Trophoblast cell (in vitro differentiated cells and primary cell): Measurements from ENCODE around the gene CAPN8. TPM values are rescaled to one million over a fixed set of nuclear protein-coding genes. Genes with fewer than 3 reads are reported as not detected.

Experiments
- DNase-seq, 2 donors: peaks; one replicate each; pipeline ENCODE4 v3.0.0-alpha.2; 2016
- H2AFZ ChIP-seq: 2 replicates; pipeline ENCODE4 v1.6.1; 2013; ENCODE audit warnings: low read length, moderate library complexity, mild to moderate bottlenecking; ENCODE audit not compliant: insufficient read depth, poor library complexity
- H2AK5ac ChIP-seq: 2 replicates; pipeline ENCODE4 v1.6.1; 2013; ENCODE audit warnings: mild to moderate bottlenecking, low read length
- H2BK120ac ChIP-seq: 2 replicates; pipeline ENCODE4 v1.6.1; 2013; ENCODE audit warnings: low read length, mild to moderate bottlenecking, moderate library complexity; ENCODE audit not compliant: insufficient read depth, poor library complexity
- H2BK12ac ChIP-seq: 2 replicates; pipeline ENCODE4 v1.6.1; 2013; ENCODE audit warnings: mild to moderate bottlenecking, low read length, moderate library complexity
- H2BK5ac ChIP-seq: 2 replicates; pipeline ENCODE4 v1.6.1; 2013; ENCODE audit warnings: low read length, low read depth, moderate library complexity, mild to moderate bottlenecking; ENCODE audit not compliant: poor library complexity
- H3K14ac ChIP-seq: 2 replicates; pipeline ENCODE4 v1.6.1; 2013; ENCODE audit warnings: mild to moderate bottlenecking, low read length
- H3K18ac ChIP-seq: 2 replicates; pipeline ENCODE4 v1.6.1; 2013; ENCODE audit warnings: mild to moderate bottlenecking, low read length
- H3K23ac ChIP-seq: 2 replicates; pipeline ENCODE4 v1.6.1; 2013; ENCODE audit warnings: low read length
- H3K27ac ChIP-seq: 2 replicates; pipeline ENCODE4 v1.5.1; 2013; ENCODE audit warnings: low read depth, mild to moderate bottlenecking, inconsistent platforms, low read length, moderate library complexity
- H3K27me3 ChIP-seq: 2 replicates; pipeline ENCODE4 v1.6.1; 2013; ENCODE audit warnings: inconsistent platforms, mild to moderate bottlenecking, low read length, moderate library complexity; ENCODE audit not compliant: insufficient read depth
- H3K36me3 ChIP-seq, 2 experiments: 1 replicate in 1 of 2; 2 replicates in 1 of 2; pipeline ENCODE4 v1.6.1; 2013; ENCODE audit warnings: low read length in 2 of 2, mild to moderate bottlenecking in 2 of 2, moderate library complexity in 1 of 2; ENCODE audit not compliant: insufficient read depth in 2 of 2, control insufficient read depth in 1 of 2
- H3K4ac ChIP-seq: 2 replicates; pipeline ENCODE4 v1.6.1; 2013; ENCODE audit warnings: low read depth, mild to moderate bottlenecking, low read length, moderate library complexity
- H3K4me1 ChIP-seq, 2 experiments: 1 replicate in 1 of 2; 2 replicates in 1 of 2; pipeline ENCODE4 v1.6.1; 2013; ENCODE audit warnings: low read length in 2 of 2, mild to moderate bottlenecking in 2 of 2, moderate library complexity in 1 of 2; ENCODE audit not compliant: insufficient read depth in 2 of 2, control insufficient read depth in 1 of 2
- H3K4me2 ChIP-seq: 2 replicates; pipeline ENCODE4 v1.6.1; 2013; ENCODE audit warnings: inconsistent platforms, mild to moderate bottlenecking, low read length, moderate library complexity
- H3K4me3 ChIP-seq: 2 replicates; pipeline ENCODE4 v1.5.1; 2013; ENCODE audit warnings: mild to moderate bottlenecking, low read depth, low read length, inconsistent platforms
- H3K79me1 ChIP-seq: one replicate; pipeline ENCODE4 v1.6.1; 2013; ENCODE audit warnings: low read length
- H3K79me2 ChIP-seq: 2 replicates; pipeline ENCODE4 v1.6.1; 2013; ENCODE audit warnings: low read length, mild to moderate bottlenecking; ENCODE audit not compliant: control insufficient read depth, insufficient read depth, poor library complexity
- H3K9ac ChIP-seq: 2 replicates; pipeline ENCODE4 v1.6.1; 2013; ENCODE audit warnings: mild to moderate bottlenecking, low read length
- H3K9me3 ChIP-seq: 2 replicates; pipeline ENCODE4 v1.6.1; 2013; ENCODE audit warnings: low read depth, mild to moderate bottlenecking, control low read depth, inconsistent platforms, low read length; ENCODE audit not compliant: insufficient read depth
- H4K12ac ChIP-seq: 2 replicates; pipeline ENCODE4 v1.6.1; 2013; ENCODE audit warnings: low read depth, mild to moderate bottlenecking, low read length, moderate library complexity
- H4K8ac ChIP-seq: 2 replicates; pipeline ENCODE4 v1.6.1; 2013; ENCODE audit warnings: low read depth, mild to moderate bottlenecking, low read length, moderate library complexity
- H4K91ac ChIP-seq: one replicate; pipeline ENCODE4 v1.6.1; 2013; ENCODE audit warnings: low read depth, mild to moderate bottlenecking, low read length, moderate library complexity
- whole genome bisulfite sequencing: extraction: QIAGEN DNeasy Blood & Tissue Kit; methylation state at CpG from one replicate; pipeline ENCODE4 v1.1.7; 2013; ENCODE audit warnings: missing lambda C conversion rate; ENCODE audit not compliant: insufficient read length, insufficient coverage; ENCODE audit errors: extremely low coverage; 5-methylcytosine and 5-hydroxymethylcytosine counted together
- polyA plus RNA-seq: library from polyadenylated mRNA; stranded (reverse); fragments of 200-250 nt; gene quantifications from 2 replicates; pipeline ENCODE4 v1.2.3, GENCODE V29; 2013

The CAPN8 gene
- polyA plus RNA-seq = 0.04 and 0.08 TPM in 2 replicates

DNA sequence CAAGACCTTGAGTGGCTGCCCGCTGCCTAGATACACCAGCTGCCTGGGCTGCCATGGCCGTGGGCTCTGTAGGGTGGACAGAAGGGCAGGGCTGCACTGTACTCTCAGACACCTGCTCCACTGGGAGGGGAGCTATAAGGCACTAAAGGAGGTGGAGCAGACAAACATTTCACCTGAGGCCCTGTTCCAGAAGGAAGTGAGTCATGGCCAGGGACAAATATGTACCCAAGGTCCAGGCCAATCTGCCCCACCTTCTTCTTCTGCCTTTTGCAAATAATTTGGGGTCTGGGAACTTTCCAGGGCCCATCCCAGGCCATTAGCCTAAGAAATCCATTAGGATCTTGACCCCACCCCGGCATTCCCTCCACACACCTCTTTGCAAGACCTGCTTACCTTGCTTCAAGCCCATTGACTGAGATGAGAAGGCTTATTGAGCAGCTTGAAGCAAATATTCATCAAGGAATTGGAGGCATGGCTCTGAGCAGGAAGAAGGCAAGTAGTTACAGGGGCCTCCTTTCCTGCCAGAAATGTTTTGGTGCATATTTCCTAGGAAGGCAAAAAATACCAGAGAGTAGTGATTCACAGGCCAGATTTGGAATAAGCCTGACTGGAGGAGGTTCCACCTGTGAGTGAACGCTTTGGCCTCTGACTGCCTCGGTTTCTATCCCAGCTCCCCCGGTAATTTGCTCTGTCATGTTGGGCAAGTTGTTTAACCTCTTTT is at the start of gene CAPN8:
Gene CAPN8 (minus strand): TSS at position 110 of the 721 bp plus-strand sequence. CDS start 55 bp downstream, at position 55.
- Histone ChIP-seq H4K8ac (no peak within 1 kb of the TSS), H3K9ac (no peak within 1 kb of the TSS), H3K18ac (no peak within 1 kb of the TSS), H2BK120ac (no peak within 1 kb of the TSS), H3K36me3 (no peaks in the 10 kb centered on the region), H3K4ac (no peak within 1 kb of the TSS), H2AFZ (no peak within 1 kb of the TSS), H4K12ac (no peak within 1 kb of the TSS), H3K14ac (no peak within 1 kb of the TSS), H3K79me1 (no peaks in the 10 kb centered on the region), H2BK12ac (no peak within 1 kb of the TSS), H2BK5ac (no peak within 1 kb of the TSS), H3K23ac (no peak within 1 kb of the TSS), H4K91ac (no peak within 1 kb of the TSS), H3K4me2 (no peak within 1 kb of the TSS), H3K4me3 (no peak within 1 kb of the TSS), H3K9me3 (no peaks in the 10 kb centered on the region), H3K27ac (no peak within 1 kb of the TSS), H3K4me1 (no peaks in the 10 kb centered on the region), H3K27me3 (no peaks in the 10 kb centered on the region), H2AK5ac (no peak within 1 kb of the TSS), H3K79me2 (no peaks in the 10 kb centered on the region)
- WGBS = no CpG with 5 or more reads among the region's 6 CpGs
- peak; percentile 59 to 79 for DNase-seq

DNA sequence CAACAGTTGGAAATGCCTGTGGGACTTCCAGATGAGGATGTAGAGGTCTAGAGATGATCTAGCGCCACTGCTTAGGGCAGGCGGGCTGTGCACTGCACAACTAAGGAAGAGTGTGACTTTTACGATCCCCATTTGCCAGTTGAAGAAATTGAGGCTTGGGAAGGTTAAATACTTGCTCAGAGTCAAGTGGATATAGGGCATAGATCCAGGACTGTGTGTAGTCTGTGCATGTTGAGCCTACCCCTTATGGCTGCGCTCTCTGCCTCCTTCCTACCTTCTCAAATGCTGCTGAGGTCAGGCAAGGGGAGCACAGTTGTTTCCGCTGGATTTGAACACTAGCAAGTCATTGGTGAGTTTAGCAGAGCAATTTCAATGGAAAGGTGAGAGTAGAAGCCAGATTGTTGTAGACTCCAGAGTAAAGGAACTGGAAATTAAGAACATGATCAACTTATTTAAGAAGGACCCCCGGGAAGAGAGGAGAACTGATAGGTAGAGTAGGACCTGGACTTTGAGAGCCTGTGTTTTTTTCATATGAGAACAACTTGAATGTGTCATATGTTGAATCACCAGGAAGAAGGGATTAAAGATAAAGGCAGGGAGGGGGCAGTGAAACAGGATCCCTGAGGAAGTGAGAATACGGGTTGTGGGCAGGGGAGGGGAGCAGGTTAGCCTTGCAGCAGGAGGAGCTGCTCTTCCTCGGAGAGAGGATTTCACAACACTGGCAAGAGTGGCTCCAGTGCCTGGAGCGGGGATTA is 49.5 kb upstream of the CAPN8 start:
- Histone ChIP-seq H2BK5ac (peak overlapping the region; percentile 54), H3K4me2 (peak overlapping the region; percentile 40), H3K4me3 (no peak overlapping the region), H3K9ac (peak overlapping the region; percentile 38), H4K91ac (peak overlapping the region; percentile 39), H3K23ac (no peak overlapping the region), H3K4ac (peak overlapping the region; percentile 94), H2AK5ac (peak overlapping the region; percentile 52), H4K8ac (no peak overlapping the region), H3K18ac (peak overlapping the region; percentile 25), H3K9me3 (no peaks in the 10 kb centered on the region), H2BK120ac (peak overlapping the region; percentile 48), H2BK12ac (peak overlapping the region; percentile 59), H3K14ac (peak overlapping the region; percentile 47), H3K79me1 (peaks cover 34% of the 10 kb centered on the region), H3K4me1 (peaks cover 28 to 47% of the 10 kb centered on the region in 2 experiments), H3K27ac (peak overlapping the region; percentile 54), H3K27me3 (no peaks in the 10 kb centered on the region), H3K36me3 (peaks cover 13 to 17% of the 10 kb centered on the region in 2 experiments), H3K79me2 (peaks cover 17% of the 10 kb centered on the region), H2AFZ (peak overlapping the region; percentile 3), H4K12ac (no peak overlapping the region)
- no CpG with 5 or more reads among the region's 9 CpGs for WGBS
- DNase-seq = peak; percentile 46 to 83

DNA sequence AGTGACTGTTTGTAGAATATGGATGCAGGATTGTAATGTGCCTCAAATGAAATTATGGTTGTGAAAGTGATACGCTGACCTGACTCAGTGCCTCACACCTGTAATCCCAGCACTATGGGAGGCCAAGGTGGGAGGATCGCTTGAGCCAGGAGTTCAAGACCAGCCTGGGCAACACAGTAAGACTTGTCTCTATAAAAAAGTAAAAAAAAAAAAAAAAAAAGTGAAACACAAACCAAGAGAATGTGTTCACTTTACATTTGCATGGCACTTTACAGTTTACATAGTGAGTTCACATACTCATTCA is 48.9 kb upstream of the CAPN8 start:
- Histone ChIP-seq H2BK5ac (no peak overlapping the region), H4K91ac (no peak overlapping the region), H3K27ac (no peak overlapping the region), H3K36me3 (peaks cover 9 to 14% of the 10 kb centered on the region in 2 experiments), H2AFZ (no peak overlapping the region), H3K27me3 (no peaks in the 10 kb centered on the region), H3K79me1 (peaks cover 30% of the 10 kb centered on the region), H3K18ac (no peak overlapping the region), H3K23ac (no peak overlapping the region), H2BK120ac (no peak overlapping the region), H3K4me2 (peak overlapping the region; percentile 67), H3K14ac (no peak overlapping the region), H4K8ac (no peak overlapping the region), H3K4me3 (no peak overlapping the region), H2AK5ac (no peak overlapping the region), H3K4me1 (peaks cover 25 to 42% of the 10 kb centered on the region in 2 experiments), H3K4ac (peak overlapping the region; percentile 28), H3K9me3 (no peaks in the 10 kb centered on the region), H2BK12ac (no peak overlapping the region), H4K12ac (no peak overlapping the region), H3K9ac (no peak overlapping the region), H3K79me2 (peaks cover 15% of the 10 kb centered on the region)
- DNase-seq = no peak
- WGBS = no CpG with 5 or more reads among the region's 2 CpGs

DNA sequence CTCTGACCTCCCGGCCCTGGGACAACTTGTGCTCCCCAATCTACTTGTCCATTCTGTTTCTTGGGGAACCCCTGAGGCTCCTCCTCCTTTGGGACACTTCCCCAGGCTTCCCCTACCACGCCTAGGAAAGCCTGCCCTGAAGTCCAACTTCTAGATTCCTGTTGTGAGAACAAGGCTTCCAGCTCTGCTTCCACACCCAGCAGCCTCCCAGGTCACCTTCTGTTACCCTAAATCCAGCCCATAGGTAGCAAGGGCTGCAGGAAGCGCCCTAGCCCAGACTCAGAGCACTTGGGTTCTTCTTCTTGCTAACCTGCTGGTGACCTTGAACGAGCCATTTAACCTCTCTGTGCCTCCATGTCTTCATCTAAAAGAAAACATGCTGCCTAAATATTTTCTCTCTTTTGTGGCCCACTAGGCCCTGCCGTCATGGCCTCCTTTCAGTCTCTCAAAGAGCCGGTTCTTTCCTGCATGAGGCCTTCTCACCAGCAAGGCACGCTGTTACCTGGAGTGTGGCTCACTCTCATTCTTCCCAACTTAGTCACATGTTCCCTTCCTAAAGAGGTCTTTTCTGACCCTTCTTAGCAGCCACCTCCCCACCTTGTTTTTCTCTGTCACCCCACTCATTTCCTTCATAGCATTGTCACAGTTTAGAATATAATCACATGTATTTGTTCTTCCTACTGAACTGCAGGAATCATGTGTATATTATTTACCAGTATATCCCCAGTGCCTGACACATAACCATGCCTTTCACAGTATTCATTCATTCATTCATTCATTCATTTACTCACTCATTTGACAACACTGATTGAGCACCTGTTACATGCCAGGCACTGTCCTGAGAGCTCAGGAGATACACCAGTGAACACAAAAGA is 48.3 kb upstream of the CAPN8 start:
- Histone ChIP-seq H4K91ac (peak overlapping the region; percentile 98), H4K12ac (no peak overlapping the region), H3K14ac (peak overlapping the region; percentile 36), H3K79me1 (peaks cover 31% of the 10 kb centered on the region), H3K27me3 (no peaks in the 10 kb centered on the region), H2BK120ac (no peak overlapping the region), H3K36me3 (peaks cover 9 to 14% of the 10 kb centered on the region in 2 experiments), H3K9me3 (no peaks in the 10 kb centered on the region), H2BK5ac (peak overlapping the region; percentile 97), H3K4me1 (peaks cover 25 to 40% of the 10 kb centered on the region in 2 experiments), H3K18ac (peak overlapping the region; percentile 29), H3K23ac (no peak overlapping the region), H2BK12ac (peak overlapping the region; percentile 5), H2AFZ (no peak overlapping the region), H2AK5ac (peak overlapping the region; percentile 49), H4K8ac (peak overlapping the region; percentile 13), H3K27ac (peak overlapping the region; percentile 91), H3K4me3 (peak overlapping the region; percentile 95), H3K9ac (peak overlapping the region; percentile 91), H3K4me2 (peak overlapping the region; percentile 67), H3K79me2 (peaks cover 15% of the 10 kb centered on the region), H3K4ac (peak overlapping the region; percentile 99)
- no CpG with 5 or more reads among the region's 7 CpGs for WGBS
- peak in 1 of 2 donors; percentile 85 for DNase-seq
